ENCODE results near the gene NPFFR1. TPM values are rescaled to one million over a fixed set of nuclear protein-coding genes. Genes with fewer than 3 reads are reported as not detected.

Gene NPFFR1
- total and polyA plus RNA-seq, 10 of the 15 experiments (the other 5 are each of a cell fraction or from before 2014, with no cell fraction given): 0.03 TPM; not detected in 9

- RAD21 ChIA-PET (ENCODE audit: unreplicated experiment): interaction anchor here (0.6 to 8.2 kb wide), 7 partner anchors 38 to 154 kb away, joined by 3 to 90 read pairs (median 22); partner anchors contain the start of gene PPA1
- H3K27me3 ChIP-seq (replicated peaks in 1 of 2; ENCODE audit: control insufficient read depth in 2 of 2, insufficient read depth in 2 of 2, low read length in 1 of 2): no peaks in the 10 kb centered on the region
- H3K9ac ChIP-seq (ENCODE audit: control insufficient read depth, insufficient read depth, low read length): no peak overlapping the region
- no peak overlapping the region for H3K4me2 ChIP-seq (ENCODE audit: control insufficient read depth, insufficient read depth)
- intact Hi-C loops (cut with micrococcal nuclease; ENCODE audit: unreplicated experiment) (loop anchor here (5.0 kb wide), 1 partner anchor 37 kb away; the partner anchor contains the start of gene PPA1), in situ Hi-C loops (cut with MboI) (loop anchor here (5.0 kb wide), 1 partner anchor 88 kb away; no protein-coding TSS in a partner anchor)
- CTCF ChIA-PET: interaction anchor here (1.0 to 18.7 kb wide), 8 partner anchors 29 to 110 kb away, joined by 3 to 756 read pairs (median 20); partner anchors contain the start of gene PPA1
- SMC1A ChIA-PET (ENCODE audit: uncharacterized antibody, unreplicated experiment): interaction anchor here (0.6 to 12.9 kb wide), 12 partner anchors 23 to 93 kb away, joined by 3 to 274 read pairs (median 6); partner anchors contain the start of gene PPA1
- no peaks in the 10 kb centered on the region for H4K20me1 ChIP-seq (ENCODE audit: control insufficient read depth, insufficient read depth)
- ATAC-seq: no peak
- TF ChIP-seq POLR2A (IDR thresholded peaks at IDR 0.05; ENCODE audit: low read depth, low read length) (no peak), BCLAF1 (IDR thresholded peaks at IDR 0.05) (no peak), IKZF2 (IDR thresholded peaks at IDR 0.05) (no peak), BCL11A (IDR thresholded peaks at IDR 0.05; ENCODE audit: low read depth, low read length) (no peak), RUNX3 (IDR thresholded peaks at IDR 0.05; ENCODE audit: low read length) (no peak), PRDM15 (CRISPR knock-in tag; IDR thresholded peaks at IDR 0.05) (no peak), ATF2 (IDR thresholded peaks at IDR 0.05; ENCODE audit: low read length) (no peak), PAX5 (IDR thresholded peaks at IDR 0.05; ENCODE audit: borderline replicate concordance, low read depth, low read length) (no peak), KAT2A (conservative IDR thresholded peaks at IDR 0.05; ENCODE audit: control insufficient read depth, low read depth, low read length) (no peak), NFIC (IDR thresholded peaks at IDR 0.05; ENCODE audit: low read depth, low read length) (no peak)
- H3K9me3 ChIP-seq (replicated peaks; ENCODE audit: control insufficient read depth, insufficient read depth, low read length): no peaks in the 10 kb centered on the region
- no peak overlapping the region for H3K27ac ChIP-seq (ENCODE audit: control insufficient read depth, insufficient read depth)
- no peak for FAIRE-seq
- no peak for DNase-seq (ENCODE audit: low read depth, low spot score)
- H3K36me3 ChIP-seq (ENCODE audit: control insufficient read depth in 2 of 2, insufficient read depth in 2 of 2, low read length in 1 of 2): no peaks in the 10 kb centered on the region
- WGBS (ENCODE audit: insufficient coverage, insufficient replicate concordance, low lambda C conversion rate, missing lambda C conversion rate): 96% methylated on average over 3 of the region's 3 CpGs
- peaks cover 31% of the 10 kb centered on the region for H3K4me1 ChIP-seq (ENCODE audit: control insufficient read depth, insufficient read depth, low read length)
- no peaks in the 10 kb centered on the region for H3K79me2 ChIP-seq (ENCODE audit: control insufficient read depth, insufficient read depth, low read length)
- no peak overlapping the region for H2AFZ ChIP-seq (ENCODE audit: control insufficient read depth, low read depth, low read length)
- POLR2A ChIA-PET: interaction anchor here (0.5 to 1.6 kb wide), 5 partner anchors 43 to 92 kb away, joined by 3 to 6 read pairs (median 4); no protein-coding TSS in a partner anchor
- H3K4me3 ChIP-seq: no peak overlapping the region
- no TSS peak for BruUV-seq (replicated peaks)
These were observed 14.1 kb downstream of the NPFFR1 start for GRCh38 chr10:70269741-70270140.
